HL-60 (cell line): ENCODE data around the gene MBD3L5.

Source experiments
- GABPA ChIP-seq: IDR thresholded peaks from 2 replicates; pipeline ENCODE4 v1.6.1; 2012; ENCODE audit warnings: low read depth
- TF ChIP-seq, protein P1 (sequence below): IDR thresholded peaks from one replicate; pipeline ENCODE4 v1.5.1; 2011; ENCODE audit warnings: low read length, control low read depth, inconsistent platforms; ENCODE audit not compliant: insufficient read depth

DNA sequence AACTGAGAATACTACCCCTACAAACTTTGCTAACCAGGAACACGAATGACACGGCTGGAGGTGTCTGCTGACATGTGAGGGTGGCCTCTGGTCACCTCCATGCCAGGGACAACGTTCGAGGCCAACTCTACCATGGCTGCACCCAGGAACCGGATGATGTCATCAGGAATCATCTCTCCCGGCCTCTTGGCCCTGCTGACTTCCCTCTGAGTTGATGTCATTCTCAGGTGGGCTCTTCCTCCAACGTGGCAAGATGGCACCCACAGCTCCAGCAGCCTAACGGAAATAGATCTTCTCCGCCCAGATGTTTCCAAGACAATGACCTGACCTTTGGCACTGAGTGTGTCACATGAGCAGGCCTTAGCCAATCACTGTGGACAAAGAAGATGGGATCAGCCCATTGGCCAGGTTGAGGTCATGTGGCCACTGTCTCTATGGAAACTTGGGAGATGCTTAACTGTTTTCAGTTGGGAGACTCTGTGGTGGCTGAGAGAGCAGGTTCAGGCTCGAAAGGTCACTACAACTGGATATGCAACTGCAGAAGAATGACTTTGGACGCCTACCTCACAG, 24.2 kb upstream of the MBD3L5 start:
- no peak for TF ChIP-seq GABPA
- TF ChIP-seq, protein P1, sequence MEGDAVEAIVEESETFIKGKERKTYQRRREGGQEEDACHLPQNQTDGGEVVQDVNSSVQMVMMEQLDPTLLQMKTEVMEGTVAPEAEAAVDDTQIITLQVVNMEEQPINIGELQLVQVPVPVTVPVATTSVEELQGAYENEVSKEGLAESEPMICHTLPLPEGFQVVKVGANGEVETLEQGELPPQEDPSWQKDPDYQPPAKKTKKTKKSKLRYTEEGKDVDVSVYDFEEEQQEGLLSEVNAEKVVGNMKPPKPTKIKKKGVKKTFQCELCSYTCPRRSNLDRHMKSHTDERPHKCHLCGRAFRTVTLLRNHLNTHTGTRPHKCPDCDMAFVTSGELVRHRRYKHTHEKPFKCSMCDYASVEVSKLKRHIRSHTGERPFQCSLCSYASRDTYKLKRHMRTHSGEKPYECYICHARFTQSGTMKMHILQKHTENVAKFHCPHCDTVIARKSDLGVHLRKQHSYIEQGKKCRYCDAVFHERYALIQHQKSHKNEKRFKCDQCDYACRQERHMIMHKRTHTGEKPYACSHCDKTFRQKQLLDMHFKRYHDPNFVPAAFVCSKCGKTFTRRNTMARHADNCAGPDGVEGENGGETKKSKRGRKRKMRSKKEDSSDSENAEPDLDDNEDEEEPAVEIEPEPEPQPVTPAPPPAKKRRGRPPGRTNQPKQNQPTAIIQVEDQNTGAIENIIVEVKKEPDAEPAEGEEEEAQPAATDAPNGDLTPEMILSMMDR, result no peak
